ENCODE data around the gene RRP1B. TPM values are rescaled to one million over a fixed set of nuclear protein-coding genes. Genes with fewer than 3 reads are reported as not detected.
"Not testable (repeated sequence)": the region's sequence is repeated elsewhere in the genome, so short reads cannot be mapped to it uniquely, and the experiment has no call there.

Gene RRP1B
- total and polyA plus RNA-seq, 4 donors = 13.1 to 25.8 (median 21.7) TPM

GRCh38 chr21:43707462-43707861 is 48.1 kb downstream of the RRP1B start:
- no peak overlapping the region for H3K4me3 ChIP-seq (ENCODE audit: low read depth, low read length)
- H3K9me3 ChIP-seq (ENCODE audit: control insufficient read depth, insufficient read depth, low read length) = no peaks in the 10 kb centered on the region
- WGBS (ENCODE audit: insufficient coverage) = 94% methylated on average over 6 of the region's 9 CpGs
- H3K27me3 ChIP-seq (ENCODE audit: control insufficient read depth, insufficient read depth, low read length) = no peaks in the 10 kb centered on the region
- DNase-seq (ENCODE audit: low read depth in 4 of 6, low spot score in 6 of 6) = no peak
- H3K4me1 ChIP-seq (ENCODE audit: control insufficient read depth, insufficient read depth, low read length) = peaks cover 10% of the 10 kb centered on the region
- H3K36me3 ChIP-seq (ENCODE audit: control insufficient read depth, insufficient read depth, low read length) = no peaks in the 10 kb centered on the region
- H3K27ac ChIP-seq (ENCODE audit: low read depth, low read length) = no peak overlapping the region

- Histone ChIP-seq H3K27ac (ENCODE audit: low read depth, low read length) (no peak overlapping the region), H3K27me3 (ENCODE audit: control insufficient read depth, insufficient read depth, low read length) (no peaks in the 10 kb centered on the region), H3K9me3 (ENCODE audit: control insufficient read depth, insufficient read depth, low read length) (no peaks in the 10 kb centered on the region), H3K36me3 (ENCODE audit: control insufficient read depth, insufficient read depth, low read length) (no peaks in the 10 kb centered on the region), H3K4me3 (ENCODE audit: low read depth, low read length) (no peak overlapping the region), H3K4me1 (ENCODE audit: control insufficient read depth, insufficient read depth, low read length) (no peaks in the 10 kb centered on the region)
- 90% methylated on average over 13 of the region's 13 CpGs for WGBS (ENCODE audit: insufficient coverage)
- DNase-seq (ENCODE audit: low read depth in 4 of 6, low spot score in 6 of 6) = no peak
Observed at GRCh38 chr21:43708745-43709381, 49.5 kb downstream of the RRP1B start.

GRCh38 chr21:43712268-43712942 is 53.0 kb downstream of the RRP1B start:
- no peaks in the 10 kb centered on the region for H3K36me3 ChIP-seq (ENCODE audit: control insufficient read depth, insufficient read depth, low read length)
- H3K27me3 ChIP-seq (ENCODE audit: control insufficient read depth, insufficient read depth, low read length) = no peaks in the 10 kb centered on the region
- no peak overlapping the region for H3K4me3 ChIP-seq (ENCODE audit: low read depth, low read length)
- 59% methylated on average over 11 of the region's 13 CpGs for WGBS (ENCODE audit: insufficient coverage)
- H3K4me1 ChIP-seq (ENCODE audit: control insufficient read depth, insufficient read depth, low read length) = no peaks in the 10 kb centered on the region
- H3K9me3 ChIP-seq (ENCODE audit: control insufficient read depth, insufficient read depth, low read length) = no peaks in the 10 kb centered on the region
- H3K27ac ChIP-seq (ENCODE audit: low read depth, low read length) = no peak overlapping the region
- DNase-seq (ENCODE audit: low read depth in 4 of 6, low spot score in 6 of 6) = no peak

DNA sequence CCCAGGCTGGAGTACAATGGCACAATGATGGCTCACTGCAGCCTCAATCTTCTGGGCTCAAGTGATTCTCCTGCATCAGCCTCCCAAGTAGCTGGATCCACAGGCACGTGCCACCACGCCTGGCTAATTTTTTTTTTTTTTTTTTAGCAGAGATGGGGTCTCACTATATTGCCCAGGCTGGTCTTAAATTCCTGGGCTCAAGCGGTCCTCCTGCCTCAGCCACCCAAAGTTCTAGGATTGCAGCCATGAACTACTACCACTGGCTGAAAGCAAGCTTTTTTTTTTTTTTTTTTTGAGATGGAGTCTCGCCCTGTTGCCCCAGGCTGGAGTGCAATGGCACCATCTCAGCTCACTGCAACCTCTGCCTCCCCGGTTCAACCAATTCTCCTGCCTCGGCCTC is 53.8 kb downstream of the RRP1B start:
- not testable (repeated sequence) for H3K27me3 ChIP-seq (ENCODE audit: control insufficient read depth, insufficient read depth, low read length); H3K4me3 ChIP-seq (ENCODE audit: low read depth, low read length); H3K4me1 ChIP-seq (ENCODE audit: control insufficient read depth, insufficient read depth, low read length); H3K36me3 ChIP-seq (ENCODE audit: control insufficient read depth, insufficient read depth, low read length); H3K9me3 ChIP-seq (ENCODE audit: control insufficient read depth, insufficient read depth, low read length); DNase-seq (ENCODE audit: low read depth in 4 of 6, low spot score in 6 of 6); H3K27ac ChIP-seq (ENCODE audit: low read depth, low read length)
- 100% methylated on average over 1 of the region's 6 CpGs for WGBS (ENCODE audit: insufficient coverage)

DNA sequence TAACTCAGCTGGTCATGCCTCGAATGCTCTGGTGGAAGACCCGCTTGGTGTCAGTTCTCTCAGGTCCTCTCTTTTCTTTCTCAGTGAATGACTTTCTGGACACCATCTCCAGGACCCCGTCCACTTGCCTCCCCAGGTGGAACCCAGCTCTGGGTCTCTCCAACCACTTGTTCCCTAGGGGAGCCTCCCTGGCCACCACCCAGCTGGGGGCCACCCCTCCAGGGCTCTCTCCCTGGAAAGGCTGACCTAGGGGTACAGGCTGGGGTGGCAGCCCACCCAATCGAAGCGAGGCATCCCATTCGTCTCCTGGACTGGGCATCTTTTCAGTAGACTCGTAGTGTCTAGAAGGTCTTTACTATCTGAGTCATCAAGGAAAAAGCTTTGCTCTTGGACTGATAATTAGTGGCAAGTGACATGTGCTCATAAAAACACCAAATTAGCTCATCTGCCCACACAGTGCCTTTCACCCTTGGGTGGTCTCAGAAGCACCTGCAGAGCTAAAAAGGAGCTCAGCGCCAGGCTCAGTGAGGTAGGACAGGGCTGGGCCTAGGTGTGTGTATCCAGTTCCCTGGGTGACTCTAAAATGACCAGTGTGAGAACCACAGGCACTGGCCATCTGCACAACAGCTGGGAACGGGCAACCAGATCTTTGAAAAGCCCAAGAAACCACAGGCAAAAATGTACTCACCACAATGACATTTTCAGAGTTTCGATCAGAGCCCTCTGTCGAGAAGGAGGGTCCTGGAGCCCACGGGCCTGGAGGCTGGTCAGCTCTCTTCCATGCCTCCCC is 57.2 kb downstream of the RRP1B start:
- Histone ChIP-seq H3K4me3 (ENCODE audit: low read depth, low read length) (no peak overlapping the region), H3K9me3 (ENCODE audit: control insufficient read depth, insufficient read depth, low read length) (no peaks in the 10 kb centered on the region), H3K27ac (ENCODE audit: low read depth, low read length) (no peak overlapping the region), H3K27me3 (ENCODE audit: control insufficient read depth, insufficient read depth, low read length) (no peaks in the 10 kb centered on the region), H3K4me1 (ENCODE audit: control insufficient read depth, insufficient read depth, low read length) (peaks cover 27% of the 10 kb centered on the region), H3K36me3 (ENCODE audit: control insufficient read depth, insufficient read depth, low read length) (peaks cover 5% of the 10 kb centered on the region)
- DNase-seq (ENCODE audit: low read depth in 4 of 6, low spot score in 6 of 6) = no peak
- 91% methylated on average over 8 of the region's 12 CpGs for WGBS (ENCODE audit: insufficient coverage)

DNA sequence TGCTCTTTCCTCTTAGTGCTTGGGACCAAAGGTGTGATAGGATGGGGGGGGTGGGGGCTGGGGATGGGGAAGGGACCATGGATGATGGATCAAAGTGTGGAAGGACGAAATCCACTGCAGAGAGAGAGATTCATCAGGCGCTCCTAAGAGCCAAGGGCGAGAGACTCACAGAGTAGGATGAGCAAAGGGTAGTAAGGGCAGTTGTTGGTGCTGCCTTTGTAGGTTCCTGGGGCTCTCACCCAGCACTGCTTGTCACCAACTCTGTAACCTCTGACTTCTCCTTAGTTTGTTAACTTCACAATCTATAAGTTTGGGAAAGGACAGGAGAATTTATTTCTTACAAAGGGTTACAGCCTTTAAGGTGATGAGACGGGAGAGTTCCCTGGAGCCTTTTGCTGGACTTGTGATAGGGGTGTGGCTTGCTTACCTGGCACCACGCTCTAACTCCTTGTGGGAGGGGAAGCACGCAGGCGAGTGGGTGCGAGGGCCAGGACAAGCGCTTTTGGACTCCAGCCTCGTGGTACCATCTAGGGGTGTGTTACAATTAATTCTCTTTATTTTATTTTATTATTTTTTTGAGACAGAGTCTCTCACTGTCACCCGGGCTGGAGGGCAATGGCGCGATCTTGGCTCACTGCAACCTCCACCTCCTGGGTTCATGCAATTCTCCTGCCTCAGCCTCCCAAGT is 58.0 kb downstream of the RRP1B start:
- no peak overlapping the region for H3K4me3 ChIP-seq (ENCODE audit: low read depth, low read length)
- H3K27ac ChIP-seq (ENCODE audit: low read depth, low read length) = no peak overlapping the region
- H3K9me3 ChIP-seq (ENCODE audit: control insufficient read depth, insufficient read depth, low read length) = no peaks in the 10 kb centered on the region
- peaks cover 8% of the 10 kb centered on the region for H3K36me3 ChIP-seq (ENCODE audit: control insufficient read depth, insufficient read depth, low read length)
- peaks cover 32% of the 10 kb centered on the region for H3K4me1 ChIP-seq (ENCODE audit: control insufficient read depth, insufficient read depth, low read length)
- no peaks in the 10 kb centered on the region for H3K27me3 ChIP-seq (ENCODE audit: control insufficient read depth, insufficient read depth, low read length)
- 92% methylated on average over 2 of the region's 13 CpGs for WGBS (ENCODE audit: insufficient coverage)
- DNase-seq (ENCODE audit: low read depth in 4 of 6, low spot score in 6 of 6) = no peak

GRCh38 chr21:43717967-43718871 is 58.9 kb downstream of the RRP1B start:
- no peaks in the 10 kb centered on the region for H3K27me3 ChIP-seq (ENCODE audit: control insufficient read depth, insufficient read depth, low read length)
- H3K9me3 ChIP-seq (ENCODE audit: control insufficient read depth, insufficient read depth, low read length) = no peaks in the 10 kb centered on the region
- DNase-seq (ENCODE audit: low read depth in 4 of 6, low spot score in 6 of 6) = no peak
- H3K4me3 ChIP-seq (ENCODE audit: low read depth, low read length) = peak overlapping the region; percentile 76
- H3K36me3 ChIP-seq (ENCODE audit: control insufficient read depth, insufficient read depth, low read length) = peaks cover 12% of the 10 kb centered on the region
- WGBS (ENCODE audit: insufficient coverage) = 15% methylated on average over 66 of the region's 70 CpGs
- no peak overlapping the region for H3K27ac ChIP-seq (ENCODE audit: low read depth, low read length)
- H3K4me1 ChIP-seq (ENCODE audit: control insufficient read depth, insufficient read depth, low read length) = peaks cover 32% of the 10 kb centered on the region

DNA sequence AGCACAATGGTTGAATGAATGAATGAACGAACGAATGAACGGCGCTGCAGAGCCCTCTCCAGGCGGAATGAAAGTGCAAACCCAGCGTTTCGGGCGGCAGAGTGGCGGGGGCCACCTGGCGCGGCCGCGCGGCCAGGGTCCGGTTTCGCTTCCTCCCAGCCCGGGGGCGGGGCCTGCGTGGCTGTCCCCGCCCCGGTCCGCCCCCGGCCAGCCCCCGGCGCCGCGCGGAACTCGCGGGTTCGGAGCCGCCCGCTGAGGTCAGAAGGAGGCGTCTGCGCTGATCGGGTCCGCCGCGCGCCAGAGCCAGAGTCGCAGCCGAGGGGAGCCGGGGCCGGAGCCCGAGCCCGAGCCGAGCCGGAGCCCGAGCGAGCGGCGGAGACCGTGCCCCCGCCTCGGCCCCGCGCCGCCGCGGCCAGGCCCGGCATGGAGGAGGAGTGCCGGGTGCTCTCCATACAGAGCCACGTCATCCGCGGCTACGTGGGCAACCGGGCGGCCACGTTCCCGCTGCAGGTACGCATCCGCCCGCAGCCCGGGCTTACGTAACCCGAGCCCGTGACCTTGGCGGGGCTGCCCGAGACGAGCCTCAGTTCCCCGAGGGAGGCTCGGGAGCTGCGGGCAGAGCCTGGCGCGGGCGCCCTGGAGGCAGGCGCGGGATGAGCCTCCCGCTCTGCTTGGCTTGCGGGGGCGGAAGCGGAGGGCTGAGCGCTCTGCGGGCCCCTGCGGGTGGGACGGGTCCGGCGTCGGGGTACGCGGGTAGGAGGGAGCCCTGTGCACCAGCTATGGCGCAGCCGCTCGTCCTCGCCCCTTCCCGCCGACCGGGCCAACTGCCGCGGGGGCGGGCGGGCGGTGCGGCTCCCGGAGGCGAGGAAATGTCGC is 59.8 kb downstream of the RRP1B start, which contains the start of gene PDXK:
PDXK (plus strand) TSS at position 258 of the 876 bp plus-strand sequence; CDS start at position 424, 166 bp downstream.
- Histone ChIP-seq H3K9me3 (ENCODE audit: control insufficient read depth, insufficient read depth, low read length) (no peaks in the 10 kb centered on the region), H3K27me3 (ENCODE audit: control insufficient read depth, insufficient read depth, low read length) (no peaks in the 10 kb centered on the region), H3K36me3 (ENCODE audit: control insufficient read depth, insufficient read depth, low read length) (peaks cover 21% of the 10 kb centered on the region), H3K27ac (ENCODE audit: low read depth, low read length) (peak within 1 kb of the TSS; percentile 47), H3K4me3 (ENCODE audit: low read depth, low read length) (peak within 1 kb of the TSS; percentile 76), H3K4me1 (ENCODE audit: control insufficient read depth, insufficient read depth, low read length) (peaks cover 32% of the 10 kb centered on the region)
- 0% methylated on average over 117 of the region's 117 CpGs for WGBS (ENCODE audit: insufficient coverage)
- DNase-seq (ENCODE audit: low read depth in 4 of 6, low spot score in 6 of 6) = peak in 5 of 6 donors; percentile 68 to 94 (median 81)

Data from spinal cord (tissue), 10 donors.